GM12892 (cell line): ENCODE data around the gene PDE10A.

Experiments
- DNase-seq: peaks from one replicate; pipeline ENCODE4 v3.0.0; 2011; ENCODE audit not compliant: insufficient read length
- FAIRE-seq: peaks from 2 replicates; lab custom pipeline; 2011; peaks lifted over from hg19 to GRCh38; lab: Jason Lieb, UNC
- POLR2A ChIP-seq: IDR thresholded peaks from 2 replicates; pipeline ENCODE4 v1.6.1; 2011; ENCODE audit warnings: low read depth, low read length, control low read depth
- POLR2AphosphoS5 ChIP-seq: IDR thresholded peaks from 2 replicates; pipeline ENCODE4 v1.6.1; 2011; ENCODE audit warnings: low read depth, low read length, control low read depth
- TAF1 ChIP-seq: IDR thresholded peaks from 2 replicates; pipeline ENCODE4 v1.6.1; 2011; ENCODE audit warnings: low read depth, mild to moderate bottlenecking, control low read depth, low read length, borderline replicate concordance

Gene PDE10A

GRCh38 chr6:165365371-165365770 is 297.7 kb downstream of the PDE10A start:
- TF ChIP-seq POLR2A = no peak
- TF ChIP-seq TAF1 = no peak
- DNase-seq (no peak), FAIRE-seq (no peak)

- DNase-seq = no peak
- no peak for FAIRE-seq
- TF ChIP-seq TAF1 (no peak), POLR2A (no peak), POLR2AphosphoS5 (no peak)
Observed at GRCh38 chr6:165345700-165346099, 317.3 kb downstream of the PDE10A start.

- DNase-seq = no peak
- no peak for FAIRE-seq
- TF ChIP-seq TAF1 = no peak
- no peak for TF ChIP-seq POLR2A
- no peak for TF ChIP-seq POLR2AphosphoS5
Observed at GRCh38 chr6:165340532-165340931, 322.5 kb downstream of the PDE10A start.

GRCh38 chr6:165325609-165326008 is 337.4 kb downstream of the PDE10A start:
- FAIRE-seq (no peak), DNase-seq (no peak)
- TF ChIP-seq POLR2A (no peak), TAF1 (no peak), POLR2AphosphoS5 (no peak)

- FAIRE-seq = no peak
- no peak for DNase-seq
- no peak for TF ChIP-seq TAF1
Observed at GRCh38 chr6:165321555-165322145, 341.4 kb downstream of the PDE10A start.

GRCh38 chr6:165321150-165321549 is 341.9 kb downstream of the PDE10A start:
- no peak for FAIRE-seq
- DNase-seq = no peak
- TF ChIP-seq TAF1 (no peak), POLR2AphosphoS5 (no peak), POLR2A (no peak)

GRCh38 chr6:165317723-165318122 is 345.3 kb downstream of the PDE10A start:
- no peak for TF ChIP-seq TAF1
- TF ChIP-seq POLR2AphosphoS5 = no peak
- no peak for TF ChIP-seq POLR2A
- no peak for FAIRE-seq

GRCh38 chr6:165308926-165309731 is 353.9 kb downstream of the PDE10A start, which contains the start of gene C6orf118:
TSS of gene C6orf118 (minus strand) at chr6:165309605. CDS start at chr6:165309586, 19 bp downstream.
- FAIRE-seq = no peak
- no peak for DNase-seq
- no peak for TF ChIP-seq POLR2A
- no peak for TF ChIP-seq POLR2AphosphoS5
- no peak for TF ChIP-seq TAF1

More at GRCh38 chr6:165317723-165318122, 345.3 kb downstream of the PDE10A start:
- DNase-seq = no peak

- no peak for TF ChIP-seq POLR2A
- no peak for TF ChIP-seq TAF1
- no peak for TF ChIP-seq POLR2AphosphoS5
- DNase-seq (no peak), FAIRE-seq (no peak)
Observed at GRCh38 chr6:165306955-165307354, 356.1 kb downstream of the PDE10A start.

GRCh38 chr6:165301372-165302246 is 361.4 kb downstream of the PDE10A start:
- DNase-seq (no peak), FAIRE-seq (no peak)
- TF ChIP-seq POLR2A (no peak), TAF1 (no peak), POLR2AphosphoS5 (no peak)

GRCh38 chr6:165300422-165300936 is 362.6 kb downstream of the PDE10A start:
- FAIRE-seq = no peak
- TF ChIP-seq POLR2AphosphoS5 (no peak), POLR2A (no peak), TAF1 (no peak)
- no peak for DNase-seq
